ENCODE measurements around the gene IMMT. TPM values are rescaled to one million over a fixed set of nuclear protein-coding genes. Genes with fewer than 3 reads are reported as not detected.

IMMT gene
- polyA plus RNA-seq, 1 donor (not counting 4 experiments of a cell fraction or from before 2014, with no cell fraction given): 91.5 TPM

GRCh38 chr2:86105969-86106945 is 89.0 kb downstream of the IMMT start, which contains the start of gene PTCD3:
Gene PTCD3, plus strand, starts transcription at chr2:86106235. Its CDS starts 13 bp downstream, at chr2:86106248.
- dilution Hi-C loops (cut with MboI; ENCODE audit: extremely low pct_ligation_motif_present, low sequenced_read_pairs): no loop called here
- Histone ChIP-seq H3K4me2 (ENCODE audit: control insufficient read depth, extremely low read depth, insufficient read depth, low read depth, low read length) (peak within 1 kb of the TSS; percentile 96), H2AFZ (ENCODE audit: control insufficient read depth, low read length) (peak within 1 kb of the TSS; percentile 96), H3K27me3 (ENCODE audit: control insufficient read depth, extremely low read depth, insufficient read depth, low read length) (no peaks in the 10 kb centered on the region), H3K4me3 (ENCODE audit: control insufficient read depth in 2 of 3, extremely low read depth in 1 of 3, insufficient read depth in 2 of 3, low read depth in 1 of 3, low read length in 3 of 3) (peak within 1 kb of the TSS; percentile 61 to 99 (median 95)), H3K79me2 (ENCODE audit: control insufficient read depth, insufficient read depth, low read length) (peaks cover 84% of the 10 kb centered on the region), H3K9ac (ENCODE audit: control insufficient read depth, extremely low read depth, insufficient read depth, low read length) (peak within 1 kb of the TSS; percentile 92), H3K4me1 (ENCODE audit: control insufficient read depth, extremely low read depth, insufficient read depth, low read length) (peaks cover 16% of the 10 kb centered on the region), H4K20me1 (ENCODE audit: control insufficient read depth, extremely low read depth, insufficient read depth, low read length) (peaks cover 2% of the 10 kb centered on the region), H3K9me3 (ENCODE audit: control insufficient read depth, low read depth, low read length) (no peaks in the 10 kb centered on the region), H3K36me3 (ENCODE audit: control insufficient read depth in 2 of 2, extremely low read depth in 1 of 2, insufficient read depth in 2 of 2, low read length in 2 of 2) (peaks cover 8 to 14% of the 10 kb centered on the region in 2 experiments), H3K9me1 (ENCODE audit: control insufficient read depth, extremely low read depth, insufficient read depth, low read length) (no peaks in the 10 kb centered on the region), H3K27ac (ENCODE audit: control insufficient read depth, insufficient read depth, low read length) (peak within 1 kb of the TSS; percentile 85)
- no peak for TF ChIP-seq EZH2 (IDR thresholded peaks at IDR 0.05; ENCODE audit: low read length)
- no peak for TF ChIP-seq CTCF (optimal IDR thresholded peaks at IDR 0.05 in 1 of 3, IDR thresholded peaks at IDR 0.05 in 1 of 3, conservative IDR thresholded peaks at IDR 0.05 in 1 of 3; ENCODE audit: extremely low read depth in 1 of 3, insufficient read depth in 2 of 3, low read length in 3 of 3)
- peak; percentile 88 for FAIRE-seq
- peak; percentile 69 for DNase-seq (ENCODE audit: low read depth, low spot score)

GRCh38 chr2:86105252-86105968 is 89.9 kb downstream of the IMMT start, which contains the start of gene POLR1A:
Gene POLR1A, minus strand, starts transcription at chr2:86105886. Its CDS starts 110 bp downstream, at chr2:86105776.
- no peaks in the 10 kb centered on the region for H3K9me3 ChIP-seq (ENCODE audit: control insufficient read depth, low read depth, low read length)
- H3K4me2 ChIP-seq (ENCODE audit: control insufficient read depth, extremely low read depth, insufficient read depth, low read depth, low read length): peak within 1 kb of the TSS; percentile 96
- peak within 1 kb of the TSS; percentile 61 to 99 (median 95) for H3K4me3 ChIP-seq (ENCODE audit: control insufficient read depth in 2 of 3, extremely low read depth in 1 of 3, insufficient read depth in 2 of 3, low read depth in 1 of 3, low read length in 3 of 3)
- H3K79me2 ChIP-seq (ENCODE audit: control insufficient read depth, insufficient read depth, low read length): peaks cover 85% of the 10 kb centered on the region
- H4K20me1 ChIP-seq (ENCODE audit: control insufficient read depth, extremely low read depth, insufficient read depth, low read length): peaks cover 5% of the 10 kb centered on the region
- H3K9me1 ChIP-seq (ENCODE audit: control insufficient read depth, extremely low read depth, insufficient read depth, low read length): no peaks in the 10 kb centered on the region
- peak within 1 kb of the TSS; percentile 96 for H2AFZ ChIP-seq (ENCODE audit: control insufficient read depth, low read length)
- peak within 1 kb of the TSS; percentile 92 for H3K9ac ChIP-seq (ENCODE audit: control insufficient read depth, extremely low read depth, insufficient read depth, low read length)
- H3K36me3 ChIP-seq (ENCODE audit: control insufficient read depth in 2 of 2, extremely low read depth in 1 of 2, insufficient read depth in 2 of 2, low read length in 2 of 2): peaks cover 4 to 8% of the 10 kb centered on the region in 2 experiments
- DNase-seq (ENCODE audit: low read depth, low spot score) (peak; percentile 73), FAIRE-seq (peak; percentile 75)
- H3K27me3 ChIP-seq (ENCODE audit: control insufficient read depth, extremely low read depth, insufficient read depth, low read length): no peaks in the 10 kb centered on the region
- H3K27ac ChIP-seq (ENCODE audit: control insufficient read depth, insufficient read depth, low read length): peak within 1 kb of the TSS; percentile 85
- H3K4me1 ChIP-seq (ENCODE audit: control insufficient read depth, extremely low read depth, insufficient read depth, low read length): peaks cover 16% of the 10 kb centered on the region
- TF ChIP-seq EZH2 (IDR thresholded peaks at IDR 0.05; ENCODE audit: low read length) (no peak), CTCF (optimal IDR thresholded peaks at IDR 0.05 in 1 of 3, IDR thresholded peaks at IDR 0.05 in 1 of 3, conservative IDR thresholded peaks at IDR 0.05 in 1 of 3; ENCODE audit: extremely low read depth in 1 of 3, insufficient read depth in 2 of 3, low read length in 3 of 3) (peak in 2 of 3 experiments; percentile 12 to 15)
- dilution Hi-C loops (cut with MboI; ENCODE audit: extremely low pct_ligation_motif_present, low sequenced_read_pairs): no loop called here
